ES-I3 (cell line): ENCODE results near the gene SGMS1.
"Not testable (repeated sequence)": the region's sequence is repeated elsewhere in the genome, so short reads cannot be mapped to it uniquely, and the experiment has no call there.

Experiments
- H3K36me3 ChIP-seq: 2 replicates; pipeline ENCODE4 v1.6.1; 2013; ENCODE audit warnings: mild to moderate bottlenecking, low read length, control low read depth, moderate library complexity; ENCODE audit not compliant: insufficient read depth
- H3K4me1 ChIP-seq: 2 replicates; pipeline ENCODE4 v1.6.1; 2013; ENCODE audit warnings: mild to moderate bottlenecking, control low read depth, low read length; ENCODE audit not compliant: insufficient read depth
- H3K9ac ChIP-seq: 2 replicates; pipeline ENCODE4 v1.6.1; 2013; ENCODE audit warnings: low read depth, mild to moderate bottlenecking, low read length, moderate library complexity
- H3K9me3 ChIP-seq: 2 replicates; pipeline ENCODE4 v1.6.1; 2013; ENCODE audit warnings: mild to moderate bottlenecking, low read length, moderate library complexity; ENCODE audit not compliant: control insufficient read depth, insufficient read depth

SGMS1 gene

GRCh38 chr10:50291261-50291850 is 332.4 kb downstream of the SGMS1 start:
- Histone ChIP-seq H3K9me3 (no peaks in the 10 kb centered on the region), H3K4me1 (no peaks in the 10 kb centered on the region), H3K9ac (no peak overlapping the region), H3K36me3 (no peaks in the 10 kb centered on the region)

GRCh38 chr10:50289196-50289595 is 334.6 kb downstream of the SGMS1 start:
- no peaks in the 10 kb centered on the region for H3K9me3 ChIP-seq

GRCh38 chr10:50286996-50287803 is 336.6 kb downstream of the SGMS1 start:
- H3K36me3 ChIP-seq: no peaks in the 10 kb centered on the region
- no peaks in the 10 kb centered on the region for H3K4me1 ChIP-seq
- no peak overlapping the region for H3K9ac ChIP-seq
- no peaks in the 10 kb centered on the region for H3K9me3 ChIP-seq

More at GRCh38 chr10:50289196-50289595, 334.6 kb downstream of the SGMS1 start:
- Histone ChIP-seq H3K36me3 (no peaks in the 10 kb centered on the region), H3K4me1 (no peaks in the 10 kb centered on the region), H3K9ac (no peak overlapping the region)

- Histone ChIP-seq H3K4me1 (no peaks in the 10 kb centered on the region), H3K36me3 (no peaks in the 10 kb centered on the region), H3K9me3 (no peaks in the 10 kb centered on the region), H3K9ac (no peak overlapping the region)
These were observed 337.2 kb downstream of the SGMS1 start for GRCh38 chr10:50286517-50286916.

GRCh38 chr10:50281967-50282522 is 341.7 kb downstream of the SGMS1 start:
- Histone ChIP-seq H3K9ac (no peak overlapping the region), H3K36me3 (no peaks in the 10 kb centered on the region)

GRCh38 chr10:50281210-50281966 is 342.4 kb downstream of the SGMS1 start:
- no peak overlapping the region for H3K9ac ChIP-seq
- no peaks in the 10 kb centered on the region for H3K9me3 ChIP-seq
- no peaks in the 10 kb centered on the region for H3K36me3 ChIP-seq
- peaks cover 10% of the 10 kb centered on the region; the same call in 1 of the 2 replicates for H3K4me1 ChIP-seq

More at GRCh38 chr10:50281967-50282522, 341.7 kb downstream of the SGMS1 start:
- peaks cover 10% of the 10 kb centered on the region; the same call in 1 of the 2 replicates for H3K4me1 ChIP-seq
- H3K9me3 ChIP-seq: no peaks in the 10 kb centered on the region

- H3K9ac ChIP-seq: no peak overlapping the region
- no peaks in the 10 kb centered on the region for H3K9me3 ChIP-seq
- no peaks in the 10 kb centered on the region for H3K36me3 ChIP-seq
- H3K4me1 ChIP-seq: peaks cover 10% of the 10 kb centered on the region; the same call in 1 of the 2 replicates
These were observed 343.5 kb downstream of the SGMS1 start for GRCh38 chr10:50280049-50280841.

GRCh38 chr10:50279489-50279888 is 344.3 kb downstream of the SGMS1 start:
- Histone ChIP-seq H3K9me3 (no peaks in the 10 kb centered on the region), H3K36me3 (no peaks in the 10 kb centered on the region), H3K4me1 (peaks cover 10% of the 10 kb centered on the region; the same call in 1 of the 2 replicates), H3K9ac (no peak overlapping the region)

- peaks cover 10% of the 10 kb centered on the region; the same call in 1 of the 2 replicates for H3K4me1 ChIP-seq
- H3K36me3 ChIP-seq: no peaks in the 10 kb centered on the region
- no peaks in the 10 kb centered on the region for H3K9me3 ChIP-seq
- H3K9ac ChIP-seq: no peak overlapping the region
These were observed 348.0 kb downstream of the SGMS1 start for GRCh38 chr10:50275650-50276235.

GRCh38 chr10:50272531-50272930 is 351.2 kb downstream of the SGMS1 start:
- Histone ChIP-seq H3K9ac (no peak overlapping the region), H3K36me3 (no peaks in the 10 kb centered on the region), H3K9me3 (no peaks in the 10 kb centered on the region), H3K4me1 (no peaks in the 10 kb centered on the region)

GRCh38 chr10:50271564-50272250 is 352.0 kb downstream of the SGMS1 start:
- H3K4me1 ChIP-seq: no peaks in the 10 kb centered on the region
- H3K9ac ChIP-seq: no peak overlapping the region
- no peaks in the 10 kb centered on the region for H3K9me3 ChIP-seq
- no peaks in the 10 kb centered on the region for H3K36me3 ChIP-seq

- H3K9ac ChIP-seq, H3K4me1 ChIP-seq, H3K9me3 ChIP-seq, H3K36me3 ChIP-seq: not testable (repeated sequence)
These were observed 355.9 kb downstream of the SGMS1 start for GRCh38 chr10:50267877-50268276.

GRCh38 chr10:50262625-50263024 is 361.1 kb downstream of the SGMS1 start:
- not testable (repeated sequence) for H3K9me3 ChIP-seq, H3K9ac ChIP-seq, H3K4me1 ChIP-seq, H3K36me3 ChIP-seq
